HepG2 (cell line): ENCODE data around the gene RNASE12. TPM values are rescaled to one million over a fixed set of nuclear protein-coding genes. Genes with fewer than 3 reads are reported as not detected.

Experiments used
- ATAC-seq: fragments of 200-7000 bp; cut with Tn5 transposase; 3 replicates; pipeline ENCODE4 v1.9.1; 2020; ENCODE audit warnings: mild to moderate bottlenecking, moderate library complexity
- BruUV-seq: library from RNA; stranded (reverse); fragments of 400-500 nt; replicated peaks from 2 replicates; lab custom pipeline; 2021; lab: Mats Ljungman, UMichigan
- CTCF ChIA-PET: fragments of 300-600 bp; formaldehyde crosslinking; extraction: SDS; loops from one replicate; lab custom pipeline; 2021; ENCODE audit warnings: low total read pairs, inconsistent platforms, low intra/inter-chr PET ratio; lab: Yijun Ruan, JAX
- POLR2A ChIA-PET: fragments of 350-600 bp; sonication (Branson Sonifier 250); formaldehyde crosslinking; loops from one replicate; lab custom pipeline; 2020; ENCODE audit warnings: antibody characterized with exemption, inconsistent platforms; lab: Yijun Ruan, JAX
- DNase-seq: peaks from one replicate; pipeline ENCODE4 v3.0.0-alpha.2; 2015; ENCODE audit warnings: low spot score
- FAIRE-seq: peaks from 3 replicates; lab custom pipeline; 2011; peaks lifted over from hg19 to GRCh38; lab: Jason Lieb, UNC
- H2AFZ ChIP-seq: one replicate; pipeline ENCODE4 v1.6.1; 2011; ENCODE audit warnings: low read length, inconsistent platforms
- H3K27ac ChIP-seq: fragments of 300-600 bp; 3 replicates; pipeline ENCODE4 v1.8.0; 2011; ENCODE audit warnings: mixed run types, mild to moderate bottlenecking, mixed read lengths, low read length, inconsistent platforms; ENCODE audit not compliant: insufficient read depth; ENCODE audit errors: extremely low read length
- H3K27me3 ChIP-seq, 2 experiments: fragments of 200-600 bp in 1 of 2; 2 replicates in 1 of 2; 3 replicates in 1 of 2; pipeline versions ENCODE4 v1.6.0 to v1.8.0; 2011; ENCODE audit warnings: low read length in 2 of 2, mild to moderate bottlenecking in 2 of 2, moderate library complexity in 2 of 2, inconsistent platforms in 1 of 2; ENCODE audit not compliant: insufficient read depth in 2 of 2, control insufficient read depth in 1 of 2
- H3K36me3 ChIP-seq, 2 experiments: fragments of 200-600 bp in 1 of 2; replicated peaks in 1 of 2; 2 replicates in 1 of 2; 3 replicates in 1 of 2; pipeline versions ENCODE4 v1.5.1 to v1.8.0; 2011; ENCODE audit warnings: low read length in 2 of 2, inconsistent platforms in 1 of 2; ENCODE audit not compliant: insufficient read depth in 2 of 2, control insufficient read depth in 1 of 2
- H3K4me1 ChIP-seq: 2 replicates; pipeline ENCODE4 v1.5.1; 2012; ENCODE audit warnings: low read length, inconsistent platforms; ENCODE audit not compliant: insufficient read depth
- H3K4me2 ChIP-seq: 2 replicates; pipeline ENCODE4 v1.6.0; 2011; ENCODE audit warnings: low read depth, low read length, inconsistent platforms
- H3K4me3 ChIP-seq, 3 experiments: fragments of 200-600 bp in 1 of 3; sonication (generic), shearing (Covaris generic) in 1 of 3; replicated peaks in 1 of 3; 2 replicates each; pipeline ENCODE4 v1.5.1; 2011 to 2016; ENCODE audit warnings: low read length in 3 of 3, inconsistent platforms in 2 of 3, low read depth in 2 of 3, mild to moderate bottlenecking in 2 of 3, control low read depth in 1 of 3, mixed read lengths in 1 of 3; ENCODE audit not compliant: insufficient read depth in 1 of 3
- H3K79me2 ChIP-seq: one replicate; pipeline ENCODE4 v1.6.1; 2011; ENCODE audit warnings: low read length, inconsistent platforms; ENCODE audit not compliant: insufficient read depth
- H3K9ac ChIP-seq: 2 replicates; pipeline ENCODE4 v1.6.0; 2011; ENCODE audit warnings: mild to moderate bottlenecking, low read depth, low read length, inconsistent platforms; ENCODE audit not compliant: insufficient read depth
- H3K9me3 ChIP-seq: 2 replicates; pipeline ENCODE4 v1.5.1; 2012; ENCODE audit warnings: mild to moderate bottlenecking, low read length
- H4K20me1 ChIP-seq: 2 replicates; pipeline ENCODE4 v1.6.0; 2011; ENCODE audit warnings: inconsistent platforms, mild to moderate bottlenecking, low read length, moderate library complexity; ENCODE audit not compliant: insufficient read depth
- GTF2F1 ChIP-seq: fragments of 150-350 bp; IDR thresholded peaks from 2 replicates; pipeline ENCODE4 v1.6.1; 2014; ENCODE audit warnings: low read length
- IKZF5 ChIP-seq: IDR thresholded peaks from 2 replicates; pipeline ENCODE4 v1.6.1; 2018; ENCODE audit warnings: missing genetic modification reagents, mild to moderate bottlenecking, missing compliant biosample characterization
- JUN ChIP-seq: sonication (generic); formaldehyde crosslinking; IDR thresholded peaks from 2 replicates; pipeline ENCODE4 v1.4.0; 2020; ENCODE audit warnings: mild to moderate bottlenecking, missing genetic modification reagents
- NFAT5 ChIP-seq: sonication (generic); formaldehyde crosslinking; IDR thresholded peaks from 2 replicates; pipeline ENCODE4 v1.4.0; 2020; ENCODE audit warnings: missing genetic modification reagents
- NFKB2 ChIP-seq: sonication (generic); formaldehyde crosslinking; IDR thresholded peaks from 2 replicates; pipeline ENCODE4 v1.4.0; 2020; ENCODE audit warnings: missing genetic modification reagents, borderline replicate concordance
- PHF5A ChIP-seq: IDR thresholded peaks from one replicate; pipeline ENCODE4 v1.6.1; 2018; ENCODE audit warnings: low read depth, missing genetic modification reagents; ENCODE audit not compliant: unreplicated experiment
- RNF2 ChIP-seq: fragments of 450-650 bp; conservative IDR thresholded peaks from 2 replicates; pipeline ENCODE4 v1.6.1; 2016; ENCODE audit warnings: low read depth
- SAFB2 ChIP-seq: sonication (generic); formaldehyde crosslinking; IDR thresholded peaks from 2 replicates; pipeline ENCODE4 v1.5.1; 2020; ENCODE audit warnings: missing genetic modification reagents, low read depth, mild to moderate bottlenecking, borderline replicate concordance
- SCMH1 ChIP-seq: sonication (generic); formaldehyde crosslinking; IDR thresholded peaks from 2 replicates; pipeline ENCODE4 v1.9.0; 2021; ENCODE audit warnings: missing genetic modification reagents, mild to moderate bottlenecking, borderline replicate concordance
- SMAD1 ChIP-seq: sonication (generic); formaldehyde crosslinking; IDR thresholded peaks from 2 replicates; pipeline ENCODE4 v1.4.0; 2020; ENCODE audit warnings: missing genetic modification reagents, low read depth, mild to moderate bottlenecking, borderline replicate concordance
- TAF1 ChIP-seq: sonication (generic); formaldehyde crosslinking; IDR thresholded peaks from 2 replicates; pipeline ENCODE4 v1.4.0; 2020; ENCODE audit warnings: missing genetic modification reagents
- TEAD2 ChIP-seq: sonication (generic); formaldehyde crosslinking; IDR thresholded peaks from 2 replicates; pipeline ENCODE4 v1.9.0; 2021; ENCODE audit warnings: missing genetic modification reagents
- TERF1 ChIP-seq: sonication (generic); formaldehyde crosslinking; IDR thresholded peaks from 2 replicates; pipeline ENCODE4 v1.8.0; 2022; ENCODE audit warnings: mild to moderate bottlenecking, missing genetic modification reagents, moderate library complexity
- THAP11 ChIP-seq: IDR thresholded peaks from 2 replicates; pipeline ENCODE4 v1.6.1; 2016; ENCODE audit warnings: missing biosample characterization, missing genetic modification reagents
- ZBTB3 ChIP-seq: sonication (generic); formaldehyde crosslinking; IDR thresholded peaks from 2 replicates; pipeline ENCODE4 v1.4.0; 2020; ENCODE audit warnings: low read depth, mild to moderate bottlenecking, moderate library complexity, missing genetic modification reagents, borderline replicate concordance
- ZNF251 ChIP-seq: sonication (generic); formaldehyde crosslinking; IDR thresholded peaks from 2 replicates; pipeline ENCODE4 v1.9.0; 2021; ENCODE audit warnings: mild to moderate bottlenecking, missing genetic modification reagents
- WGBS: methylation state at CpG from one replicate; pipeline ENCODE4 v1.1.6; 2017; ENCODE audit warnings: low lambda C conversion rate; 5-methylcytosine and 5-hydroxymethylcytosine counted together
- in situ Hi-C: cut with HindIII; loops from 2 replicates; pipeline ENCODE4 v1.10.0; 2017; ENCODE audit warnings: low pct_unique_long_range_greater_than_20kb; ENCODE audit not compliant: extremely low pct_ligation_motif_present
- intact Hi-C: fragments of 100-400 bp; cut with micrococcal nuclease; formaldehyde crosslinking; loops from one replicate; pipeline ENCODE4 v1.10.0; 2022; ENCODE audit not compliant: unreplicated experiment
- polyA plus RNA-seq, 8 experiments: library from polyadenylated mRNA; depleted of rRNA in 3 of 8; stranded (reverse) in 7 of 8; unstranded in 1 of 8; fragments of >200 nt; fragmentation: Illumina TruSeq in 4 of 8; extraction: Trizol in 4 of 8; gene quantifications; 2 replicates each; pipeline versions ENCODE4 v1.2.1 to v1.2.3, GENCODE V29; 2011 to 2016; ENCODE audit warnings: low read depth in 4 of 8, missing spikeins in 1 of 8, mixed read lengths in 1 of 8; ENCODE audit not compliant: insufficient read depth in 1 of 8
- total RNA-seq, 5 experiments: library from RNA; depleted of rRNA; stranded (reverse); fragments of >200 nt; fragmentation: Illumina TruSeq; extraction: Trizol; gene quantifications; 2 replicates each; pipeline ENCODE4 v1.2.3, GENCODE V29; 2016; ENCODE audit warnings: low read depth in 1 of 5

RNASE12 gene
- total and polyA plus RNA-seq, 2 of the 13 experiments (the other 11 are each of a cell fraction or from before 2014, with no cell fraction given) = not detected

- DNase-seq (no peak), ATAC-seq (no peak)
- Histone ChIP-seq H4K20me1 (no peaks in the 10 kb centered on the region), H3K4me2 (peak overlapping the region; percentile 83; the same call in 1 of the 2 replicates), H3K4me3 (no peak overlapping the region; a peak in 1 of 6 replicates), H3K9me3 (no peaks in the 10 kb centered on the region), H3K9ac (no peak overlapping the region), H2AFZ (no peak overlapping the region), H3K27ac (no peak overlapping the region), H3K27me3 (no peaks in the 10 kb centered on the region; a peak in 1 of 5 replicates), H3K36me3 (no peaks in the 10 kb centered on the region)
- WGBS = 67% methylated on average over 5 of the region's 5 CpGs
- in situ Hi-C loops = loop anchor here (25.0 kb wide), 1 partner anchor 150 kb away; the partner anchor contains the start of genes APEX1, OSGEP, PIP4P1 and PNP
- CTCF ChIA-PET = no interaction called here
- no peak for TF ChIP-seq SCMH1 (CRISPR knock-in tag)
- no peak for TF ChIP-seq GTF2F1
- TF ChIP-seq PHF5A = no peak
- no peak for TF ChIP-seq TAF1 (CRISPR knock-in tag)
- no peak for TF ChIP-seq IKZF5
- no peak for TF ChIP-seq NFKB2 (CRISPR knock-in tag)
- TF ChIP-seq JUN (CRISPR knock-in tag) = no peak
- no peak for TF ChIP-seq THAP11 (CRISPR knock-in tag)
- no peak for TF ChIP-seq TEAD2 (CRISPR knock-in tag)
- TF ChIP-seq TERF1 (CRISPR knock-in tag) = no peak
- no peak for TF ChIP-seq ZBTB3 (CRISPR knock-in tag)
- TF ChIP-seq SMAD1 (CRISPR knock-in tag) = no peak
- no peak for TF ChIP-seq RNF2
- TF ChIP-seq NFAT5 (CRISPR knock-in tag) = no peak
- TF ChIP-seq ZNF251 (CRISPR knock-in tag) = no peak
- no peak for TF ChIP-seq SAFB2 (CRISPR knock-in tag)
- TF ChIP-seq, all 625 proteins: peak for 0
- peaks cover 77% of the 10 kb centered on the region for H3K4me1 ChIP-seq
- intact Hi-C loops = no loop called here
- H3K79me2 ChIP-seq = no peaks in the 10 kb centered on the region
- no TSS peak for BruUV-seq
- no peak for FAIRE-seq
- POLR2A ChIA-PET = interaction anchor here (0.7 to 4.8 kb wide), 6 partner anchors 18 to 270 kb away, joined by 4 to 105 read pairs (median 14); partner anchors contain the start of genes PARP2, PNP and RNASE4
Observed at GRCh38 chr14:20612403-20612802, 21.2 kb upstream of the RNASE12 start.
